Right cardiac atrium (tissue), 5 donors: ENCODE data around the gene NUP54. TPM values are rescaled to one million over a fixed set of nuclear protein-coding genes. Genes with fewer than 3 reads are reported as not detected.
A peak's percentile ranks its signal among the peaks of the same experiment; 100 is the strongest.

Source experiments
- ATAC-seq, 2 donors: fragments of 200-7000 bp; cut with Tn5 transposase; one replicate each; pipeline versions ENCODE4 v1.8.0 to v1.9.1; 2020; ENCODE audit warnings: moderate library complexity in 2 of 2, mild to moderate bottlenecking in 1 of 2
- DNase-seq, 3 donors: peaks; one replicate each; pipeline ENCODE4 v3.0.0-alpha.2; 2020
- H3K27ac ChIP-seq: one replicate; pipeline ENCODE4 v1.5.1; 2013; ENCODE audit warnings: mild to moderate bottlenecking, low read length, control low read depth, moderate library complexity
- H3K27me3 ChIP-seq: one replicate; pipeline ENCODE4 v1.6.1; 2013; ENCODE audit not compliant: control insufficient read depth, insufficient read depth
- H3K4me1 ChIP-seq: one replicate; pipeline ENCODE4 v1.6.1; 2013; ENCODE audit warnings: low read length; ENCODE audit not compliant: control insufficient read depth, insufficient read depth
- H3K4me3 ChIP-seq: one replicate; pipeline ENCODE4 v1.5.1; 2013; ENCODE audit warnings: low read length, control low read depth
- H3K9me3 ChIP-seq: one replicate; pipeline ENCODE4 v1.6.1; 2013; ENCODE audit warnings: low read length; ENCODE audit not compliant: control insufficient read depth
- WGBS: extraction: QIAGEN DNeasy Blood & Tissue Kit; methylation state at CpG from one replicate; pipeline ENCODE4 v1.1.7; 2013; 5-methylcytosine and 5-hydroxymethylcytosine counted together
- intact Hi-C, 4 donors: fragments of 100-400 bp; cut with DNase I; formaldehyde crosslinking; loops; one replicate each; pipeline versions ENCODE4 v1.11.0 to v1.14.0; 2022 to 2023
- polyA plus RNA-seq: library from polyadenylated mRNA; stranded (reverse); fragments of 200-250 nt; gene quantifications from one replicate; pipeline ENCODE4 v1.2.3, GENCODE V29; 2013
- total RNA-seq, 4 donors: library from RNA; stranded (reverse); fragmentation: NEBNext Ultra II Directional; extraction: Animal tissue kit (Norgen Biotek cat#: 25700); gene quantifications; one replicate each; pipeline ENCODE4 v1.2.1, GENCODE V29; 2021
- donor health status: healthy with polysubstance abuse.
- donor health status: DM: no; HTN: yes; CAD: no.
- donor health status: DM: no; HTN: no; CAD: no.
- donor health status: DM: no; HTN: yes; CAD: no; lungs with severe emphysema.
- donor health status: DM: yes; HTN: yes; CAD: no.

Gene NUP54
- total and polyA plus RNA-seq, 5 donors: 11.7 to 24.9 (median 23.0) TPM

DNA sequence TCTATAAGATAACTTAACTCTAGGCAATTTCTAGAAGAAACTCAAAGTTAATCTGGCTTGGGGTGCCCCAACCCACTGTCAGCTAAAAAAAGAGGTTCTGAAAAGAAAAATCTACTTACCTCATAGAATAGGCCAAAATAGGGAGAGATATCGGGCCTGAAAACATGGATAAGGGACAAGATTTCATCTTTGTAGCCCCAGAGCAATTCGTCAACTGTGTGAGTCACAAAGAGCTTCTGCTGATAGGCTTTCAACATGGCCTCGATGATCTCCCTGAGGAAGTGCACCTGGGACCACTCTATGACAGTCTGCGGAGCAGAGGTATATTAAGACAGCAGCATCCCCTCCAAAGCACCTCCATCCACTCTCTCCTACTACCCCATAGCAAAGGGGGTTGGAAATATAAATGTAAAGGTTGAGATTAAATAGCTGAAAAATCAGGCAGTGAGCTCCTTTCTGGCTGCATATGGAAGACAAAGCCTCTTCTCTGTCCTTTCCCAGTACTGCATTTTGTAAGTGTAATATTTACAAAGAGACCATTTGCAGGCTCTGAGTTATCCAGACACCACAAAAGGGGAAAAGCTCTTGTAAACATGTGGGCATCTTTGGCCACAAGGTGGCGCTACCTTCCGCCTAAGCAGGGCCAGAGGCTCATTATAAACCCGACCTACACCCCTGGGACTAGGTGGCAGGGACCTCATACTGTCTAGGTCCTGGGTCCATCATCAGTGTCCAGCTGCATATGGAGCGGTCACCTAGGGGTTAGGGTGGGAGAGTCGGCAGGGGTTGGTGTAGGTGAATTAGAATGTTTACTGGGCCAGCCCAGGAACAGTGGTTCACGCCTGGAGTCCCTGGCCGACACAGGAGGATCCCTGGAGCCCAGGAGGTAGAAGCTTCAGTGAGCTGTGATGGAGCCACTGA is 31.5 kb upstream of the NUP54 start:
- Histone ChIP-seq H3K27ac (no peak overlapping the region), H3K27me3 (no peaks in the 10 kb centered on the region), H3K4me3 (no peak overlapping the region), H3K4me1 (peaks cover 2% of the 10 kb centered on the region), H3K9me3 (no peaks in the 10 kb centered on the region)
- intact Hi-C loops: loop anchor here in 3 of 4 donors (5.0 to 10.0 kb wide), 3 partner anchors 68 to 325 kb away; partner anchors contain the start of gene STBD1 (in 1 of the 3)
- DNase-seq: peak; percentile 89 to 96 (median 93)
- WGBS: 51% methylated on average over 11 of the region's 11 CpGs
- ATAC-seq: peak; percentile 88 to 93

DNA sequence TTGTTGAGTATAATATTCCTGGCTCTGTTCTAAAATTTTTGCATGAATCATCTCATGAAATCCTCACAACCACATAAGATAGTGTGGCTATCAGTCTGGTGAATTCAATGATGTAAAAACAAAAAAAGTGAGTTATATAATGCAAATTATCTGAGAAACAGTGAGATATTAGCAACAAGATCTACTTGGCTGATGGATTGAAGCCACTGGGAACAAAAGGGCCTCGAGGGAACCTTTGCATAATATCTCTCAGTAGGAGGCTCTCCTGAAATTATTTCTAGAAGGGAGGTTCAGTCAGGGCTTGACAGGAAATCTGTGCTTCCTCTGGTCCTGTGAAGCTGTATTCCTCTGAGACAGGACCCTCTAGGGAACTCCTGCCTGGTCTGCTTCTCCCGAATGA is 30.1 kb upstream of the NUP54 start:
- ATAC-seq (no peak), DNase-seq (no peak)
- 30% methylated on average over 2 of the region's 2 CpGs for WGBS
- intact Hi-C loops: no loop called here
- Histone ChIP-seq H3K4me1 (peaks cover 2% of the 10 kb centered on the region), H3K4me3 (no peak overlapping the region), H3K27ac (peak overlapping the region; percentile 46), H3K27me3 (no peaks in the 10 kb centered on the region), H3K9me3 (no peaks in the 10 kb centered on the region)

DNA sequence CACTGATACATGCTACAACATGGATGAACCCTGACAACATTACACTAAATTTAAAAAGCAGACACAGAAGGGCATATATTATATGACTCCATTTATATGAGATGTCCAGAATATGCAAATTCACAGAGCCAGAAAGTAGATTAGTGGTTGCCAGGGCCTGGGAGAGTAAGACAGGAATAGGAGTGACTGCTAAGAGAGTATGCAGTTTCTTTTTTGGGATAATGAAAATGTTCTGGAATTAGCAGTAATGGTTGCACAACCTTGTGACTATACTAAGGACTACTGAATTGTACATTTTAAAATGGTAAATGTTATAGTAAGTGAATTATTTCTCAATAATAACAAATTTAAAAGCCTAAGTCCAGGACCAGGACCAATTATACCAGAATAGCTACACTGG is 29.5 kb upstream of the NUP54 start:
- Histone ChIP-seq H3K9me3 (no peaks in the 10 kb centered on the region), H3K27ac (no peak overlapping the region), H3K27me3 (no peaks in the 10 kb centered on the region), H3K4me3 (no peak overlapping the region), H3K4me1 (peaks cover 2% of the 10 kb centered on the region)
- peak in 1 of 2 donors; percentile 42 for ATAC-seq
- no peak for DNase-seq
- intact Hi-C loops: no loop called here

DNA sequence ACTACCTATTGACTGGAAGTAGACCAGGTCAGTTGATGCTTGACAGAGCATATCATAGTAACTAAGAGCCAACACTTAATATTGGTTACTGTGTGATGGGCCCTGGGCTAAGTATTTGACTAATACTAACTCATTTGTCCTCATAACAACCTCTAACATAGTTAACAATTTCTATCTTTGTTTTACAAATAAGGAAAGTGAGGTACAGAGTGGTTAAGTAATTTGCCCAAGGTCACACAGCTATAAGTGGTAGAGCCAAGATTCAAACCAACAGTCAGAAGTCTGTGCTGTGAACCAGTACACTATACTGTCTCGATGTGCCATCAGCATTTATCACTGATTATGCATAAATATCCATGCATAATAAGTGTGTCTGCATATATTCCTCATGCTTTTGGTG is 27.1 kb upstream of the NUP54 start:
- H3K27me3 ChIP-seq: no peaks in the 10 kb centered on the region
- peaks cover 2% of the 10 kb centered on the region for H3K4me1 ChIP-seq
- no peak for DNase-seq
- no peaks in the 10 kb centered on the region for H3K9me3 ChIP-seq
- WGBS: 97% methylated on average over 1 of the region's 1 CpG
- no peak overlapping the region for H3K27ac ChIP-seq
- H3K4me3 ChIP-seq: no peak overlapping the region
- intact Hi-C loops: no loop called here
- no peak for ATAC-seq

DNA sequence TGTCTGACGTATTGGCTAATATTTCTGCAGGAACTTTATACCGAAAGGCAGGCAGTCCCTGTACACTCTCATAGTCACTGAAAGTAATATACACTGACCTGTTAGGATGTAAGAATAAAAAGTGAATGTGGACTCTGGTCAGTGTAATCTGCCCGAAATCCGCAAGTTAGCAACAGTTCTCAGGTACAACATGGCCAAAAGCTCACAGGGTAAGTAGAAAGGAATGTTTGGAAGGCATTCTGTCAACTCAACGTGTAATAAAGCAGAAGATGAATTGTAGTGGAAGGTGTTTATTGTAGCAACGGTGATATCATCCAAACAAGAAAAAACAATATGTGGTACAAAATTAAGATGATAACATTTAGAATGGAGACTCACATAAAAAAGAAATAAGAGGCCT is 26.0 kb upstream of the NUP54 start:
- Histone ChIP-seq H3K4me3 (no peak overlapping the region), H3K27me3 (no peaks in the 10 kb centered on the region), H3K27ac (no peak overlapping the region), H3K4me1 (peaks cover 2% of the 10 kb centered on the region), H3K9me3 (no peaks in the 10 kb centered on the region)
- intact Hi-C loops: no loop called here
- WGBS: 87% methylated on average over 6 of the region's 6 CpGs
- no peak for ATAC-seq
- DNase-seq: no peak

DNA sequence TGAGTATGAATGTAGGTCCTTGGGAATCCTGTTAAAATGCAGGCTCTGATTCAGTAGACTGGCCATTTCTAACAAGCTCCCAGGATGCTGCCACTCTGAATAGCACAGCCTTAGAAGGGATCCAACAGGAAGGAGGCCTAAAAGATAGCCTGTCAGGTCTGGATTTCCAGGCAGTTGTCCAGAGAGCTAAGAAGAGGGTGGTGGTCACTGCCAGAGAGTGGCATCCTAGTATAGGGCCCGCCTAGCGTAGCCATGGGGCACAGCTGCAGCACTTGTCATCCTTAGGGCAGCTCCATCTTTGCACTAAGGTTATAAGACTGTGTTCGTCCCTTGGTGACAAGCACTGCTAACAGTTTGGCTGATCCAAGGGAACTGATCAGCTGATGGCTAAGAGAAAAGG is 20.5 kb upstream of the NUP54 start:
- DNase-seq (no peak), ATAC-seq (peak in 1 of 2 donors; percentile 38)
- Histone ChIP-seq H3K4me3 (no peak overlapping the region), H3K27me3 (no peaks in the 10 kb centered on the region), H3K4me1 (no peaks in the 10 kb centered on the region), H3K9me3 (no peaks in the 10 kb centered on the region), H3K27ac (no peak overlapping the region)
- intact Hi-C loops: no loop called here
- WGBS: 97% methylated on average over 3 of the region's 3 CpGs

DNA sequence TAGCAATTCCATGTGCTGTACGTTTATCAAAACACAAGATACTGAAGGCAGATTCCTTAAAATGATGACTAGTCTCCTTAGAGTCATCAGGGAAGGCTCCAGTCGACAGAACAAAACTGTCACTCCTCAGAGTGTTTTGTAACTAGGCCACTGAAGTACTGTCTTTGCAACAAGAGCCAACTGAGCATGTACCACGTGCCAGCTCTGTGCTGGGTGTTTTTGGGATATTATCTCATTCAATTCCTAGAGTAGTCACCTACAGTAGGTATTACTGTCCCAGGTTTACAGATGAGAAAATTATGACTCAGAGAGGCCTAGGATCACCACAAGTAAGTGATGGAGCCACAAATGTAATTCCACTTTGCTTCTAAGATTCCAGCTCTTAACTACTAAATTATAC is 18.3 kb upstream of the NUP54 start:
- H3K4me1 ChIP-seq: no peaks in the 10 kb centered on the region
- no peaks in the 10 kb centered on the region for H3K9me3 ChIP-seq
- no peak overlapping the region for H3K27ac ChIP-seq
- 78% methylated on average over 3 of the region's 3 CpGs for WGBS
- intact Hi-C loops: no loop called here
- DNase-seq: no peak
- ATAC-seq: no peak
- H3K4me3 ChIP-seq: no peak overlapping the region
- H3K27me3 ChIP-seq: no peaks in the 10 kb centered on the region

DNA sequence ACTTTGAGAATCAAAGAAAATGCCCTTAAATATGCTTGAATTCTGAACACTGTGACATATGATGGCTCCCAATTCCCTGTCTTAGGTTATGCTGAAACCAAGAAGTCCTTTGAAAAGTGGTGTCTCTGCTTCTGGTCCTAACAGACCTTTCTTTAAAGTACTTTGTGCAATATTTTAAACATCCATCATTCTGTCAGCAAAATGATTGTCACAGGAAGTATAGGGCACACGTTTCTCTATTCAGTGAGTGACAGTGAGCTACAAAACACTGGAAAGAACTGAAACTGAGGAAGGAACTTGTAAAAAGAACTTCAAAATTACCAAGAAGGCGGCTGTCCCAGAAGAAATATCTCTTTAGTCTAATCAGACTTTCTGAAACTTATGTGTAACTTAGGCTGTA is 12.2 kb upstream of the NUP54 start:
- H3K9me3 ChIP-seq: no peaks in the 10 kb centered on the region
- intact Hi-C loops: no loop called here
- DNase-seq (no peak), ATAC-seq (no peak)
- H3K27me3 ChIP-seq: no peaks in the 10 kb centered on the region
- no peak overlapping the region for H3K27ac ChIP-seq
- H3K4me1 ChIP-seq: no peaks in the 10 kb centered on the region
- H3K4me3 ChIP-seq: no peak overlapping the region
- 46% methylated on average over 2 of the region's 2 CpGs for WGBS

DNA sequence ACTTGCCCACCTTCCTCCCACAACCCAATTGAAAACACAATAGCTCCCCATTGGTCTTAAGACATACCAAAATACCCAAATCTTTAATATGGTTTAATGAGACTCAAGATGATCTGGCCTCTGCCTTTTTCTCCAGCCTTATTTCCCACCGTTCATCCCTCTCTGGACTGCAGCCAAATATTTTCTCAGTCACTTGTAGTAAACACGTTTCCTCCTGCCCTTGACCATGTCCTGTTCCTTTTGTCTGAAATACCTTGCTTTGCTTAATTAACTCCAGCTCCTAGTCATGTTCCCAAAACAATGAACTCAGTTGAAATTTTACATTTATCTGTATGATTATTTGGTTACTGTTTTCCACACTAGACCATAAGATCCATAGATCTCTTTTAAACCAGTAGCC is 8.4 kb upstream of the NUP54 start:
- Histone ChIP-seq H3K9me3 (no peaks in the 10 kb centered on the region), H3K27ac (no peak overlapping the region), H3K4me3 (no peak overlapping the region), H3K27me3 (no peaks in the 10 kb centered on the region), H3K4me1 (no peaks in the 10 kb centered on the region)
- WGBS: 8% methylated on average over 2 of the region's 2 CpGs
- intact Hi-C loops: no loop called here
- DNase-seq (no peak), ATAC-seq (no peak)

DNA sequence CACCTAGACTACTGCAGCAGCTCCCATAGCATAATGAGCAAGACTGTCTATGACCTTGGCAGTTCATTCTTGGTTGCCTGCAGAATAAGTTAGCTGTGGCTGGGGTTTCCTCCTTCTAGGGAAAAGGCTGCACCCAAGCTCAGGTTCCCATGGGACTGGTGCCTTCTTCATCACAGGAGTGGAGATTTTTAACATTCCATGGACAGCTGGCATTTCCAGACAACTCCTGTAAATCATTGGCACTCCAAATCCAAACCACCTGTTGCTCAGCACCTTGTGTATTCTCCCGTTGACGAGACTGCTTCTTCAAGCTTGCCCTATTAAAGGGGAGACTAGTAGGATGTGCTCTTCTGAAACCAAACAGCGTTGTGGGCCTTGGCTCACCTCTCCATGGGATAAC is 7.8 kb upstream of the NUP54 start:
- H3K4me3 ChIP-seq: no peak overlapping the region
- WGBS: 96% methylated on average over 3 of the region's 3 CpGs
- ATAC-seq (peak in 1 of 2 donors; percentile 11), DNase-seq (no peak)
- no peak overlapping the region for H3K27ac ChIP-seq
- intact Hi-C loops: no loop called here
- no peaks in the 10 kb centered on the region for H3K9me3 ChIP-seq
- no peaks in the 10 kb centered on the region for H3K27me3 ChIP-seq
- no peaks in the 10 kb centered on the region for H3K4me1 ChIP-seq

DNA sequence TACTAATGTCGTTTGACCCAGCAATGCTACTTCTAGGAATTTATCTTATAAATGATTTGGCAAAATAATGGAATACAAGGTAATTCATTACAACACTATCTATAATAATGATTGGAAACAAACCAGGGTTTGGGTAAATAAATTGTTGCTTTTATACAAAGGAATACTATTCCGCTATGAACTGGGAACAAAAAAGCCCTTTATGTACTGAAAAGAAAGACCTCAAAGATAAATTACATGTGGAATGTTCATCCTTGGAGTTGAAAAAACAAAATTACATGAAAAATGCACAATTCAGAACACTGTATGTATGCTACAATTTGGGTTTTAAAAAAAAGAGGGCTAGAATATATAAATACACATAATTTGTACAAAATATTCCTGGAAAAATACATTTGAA is 5.2 kb upstream of the NUP54 start:
- Histone ChIP-seq H3K9me3 (no peaks in the 10 kb centered on the region), H3K4me1 (no peaks in the 10 kb centered on the region), H3K27me3 (no peaks in the 10 kb centered on the region), H3K4me3 (no peak overlapping the region), H3K27ac (no peak overlapping the region)
- ATAC-seq (no peak), DNase-seq (no peak)
- intact Hi-C loops: no loop called here
- 87% methylated on average over 2 of the region's 2 CpGs for WGBS
